HG02943 (cell line): Measurements from ENCODE around the gene USP3.
"Not testable (repeated sequence)": the region's sequence is repeated elsewhere in the genome, so short reads cannot be mapped to it uniquely, and the experiment has no call there.

Experiments
- ATAC-seq: cut with Tn5 transposase; IDR thresholded peaks from one replicate; pipeline ENCODE4 v1.9.1; 2021; ENCODE audit warnings: mild to moderate bottlenecking, low read depth, moderate library complexity; ENCODE audit not compliant: unreplicated experiment

The USP3 gene

GRCh38 chr15:63509955-63510940 is 5.9 kb downstream of the USP3 start:
- no peak for ATAC-seq

GRCh38 chr15:63512148-63512547 is 7.8 kb downstream of the USP3 start:
- no peak for ATAC-seq

DNA sequence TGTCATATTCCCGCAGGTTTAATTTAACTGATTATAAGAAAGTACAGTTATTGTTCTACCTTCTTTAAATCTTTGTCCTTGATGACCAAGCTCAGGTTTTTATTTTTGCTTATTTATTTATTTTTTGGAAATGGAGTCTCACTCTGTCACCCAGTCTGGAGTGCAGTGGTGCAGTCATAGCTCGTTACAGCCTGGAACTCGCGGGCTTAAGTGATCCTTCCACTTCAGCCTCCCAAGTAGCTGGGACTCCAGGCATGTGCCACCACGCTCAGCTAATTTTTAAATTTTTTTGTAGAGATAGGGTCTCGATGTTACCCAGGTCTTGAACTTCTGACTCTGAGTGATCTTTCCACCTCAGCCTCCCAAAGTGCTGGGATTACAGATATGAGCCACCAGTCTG is 8.9 kb downstream of the USP3 start:
- ATAC-seq, result no peak

GRCh38 chr15:63513728-63514127 is 9.3 kb downstream of the USP3 start:
- ATAC-seq, result no peak

DNA sequence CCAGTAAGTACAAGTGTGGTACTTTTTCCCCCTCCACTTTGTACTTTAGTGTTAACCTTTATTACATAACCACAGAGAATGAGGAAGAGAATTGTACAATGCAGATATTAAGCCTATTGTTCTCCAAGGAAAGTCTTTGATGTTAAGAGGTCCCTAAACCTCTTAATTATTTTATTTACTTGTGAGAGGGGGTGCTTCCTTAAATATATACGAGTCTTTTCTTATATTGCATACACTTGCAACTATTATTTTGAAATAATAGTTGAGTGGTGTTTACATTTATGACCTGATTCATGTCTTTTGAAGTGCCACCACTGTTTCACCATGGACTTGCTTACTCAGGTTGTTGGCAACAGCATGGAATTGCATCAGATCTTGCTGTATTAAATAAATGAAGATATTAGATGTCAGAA is 10.1 kb downstream of the USP3 start:
- ATAC-seq, result no peak

GRCh38 chr15:63517202-63517601 is 12.8 kb downstream of the USP3 start:
- ATAC-seq, result no peak

GRCh38 chr15:63517628-63518027 is 13.2 kb downstream of the USP3 start:
- ATAC-seq, result no peak

DNA sequence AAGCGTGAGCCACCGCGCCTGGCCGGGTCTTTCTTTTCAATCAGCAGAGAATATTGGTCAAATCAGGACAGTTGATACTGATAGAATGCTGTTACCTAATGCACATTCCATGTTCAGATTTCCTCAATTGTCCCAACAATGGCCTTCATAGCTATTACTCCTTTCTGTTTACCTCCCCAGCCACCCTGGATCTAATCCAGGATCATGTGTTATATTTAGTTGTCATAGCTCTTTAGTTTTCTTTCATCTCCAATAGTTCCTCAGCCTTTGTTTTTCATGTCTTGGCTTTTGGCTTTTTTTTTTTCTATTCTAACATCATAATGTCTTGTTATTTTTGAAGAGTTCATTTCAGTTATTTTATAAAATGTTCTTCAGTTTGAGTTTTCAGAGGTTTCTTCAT is 14.6 kb downstream of the USP3 start:
- ATAC-seq, result no peak

DNA sequence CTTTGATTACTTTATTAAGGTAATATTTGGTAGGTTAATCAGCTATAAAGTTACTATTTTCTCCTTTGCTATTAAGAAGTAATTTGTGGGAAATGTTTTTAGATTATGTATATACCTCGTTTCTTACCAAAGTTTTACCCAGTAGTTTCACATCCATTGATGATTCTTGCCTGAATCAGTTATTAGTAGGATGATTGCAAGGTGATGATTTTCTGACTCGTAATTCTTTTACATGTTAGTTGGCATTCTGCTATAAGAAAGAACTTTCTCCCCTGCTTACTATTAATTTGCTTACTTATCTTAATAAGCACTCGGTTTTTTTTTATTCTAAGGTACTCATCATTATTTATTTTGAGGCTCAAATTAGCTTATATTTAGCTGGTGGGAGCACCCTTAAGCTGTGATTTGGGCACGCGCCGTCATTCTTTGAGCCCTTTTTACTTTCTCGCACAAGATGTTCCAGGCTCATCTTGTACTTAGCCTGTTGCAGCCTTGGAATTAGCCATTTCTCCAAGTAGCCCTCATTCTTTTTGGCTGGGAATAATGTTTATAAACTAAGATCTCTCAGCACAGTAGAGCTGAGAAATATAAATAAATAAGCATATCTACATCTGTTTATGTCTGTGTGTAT is 15.3 kb downstream of the USP3 start:
- no peak for ATAC-seq

DNA sequence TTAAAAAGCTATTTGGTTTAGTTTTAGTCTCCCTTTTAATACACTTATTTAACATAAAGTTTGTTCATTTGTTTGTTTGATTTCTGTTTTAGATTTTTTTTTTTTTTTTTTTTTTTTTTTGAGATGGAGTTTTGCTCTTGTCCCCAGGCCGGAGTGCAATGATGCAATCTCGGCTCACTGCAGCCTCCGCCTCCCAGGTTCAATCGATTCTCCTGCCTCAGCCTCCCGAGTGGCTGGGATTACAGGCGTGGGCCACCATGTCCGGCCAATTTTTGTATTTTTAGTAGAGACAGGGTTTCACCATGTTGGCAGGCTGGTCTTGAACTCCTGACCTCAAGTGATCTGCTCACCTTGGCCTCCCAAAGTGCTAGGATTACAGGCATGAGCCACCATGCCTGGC is 16.1 kb downstream of the USP3 start:
- ATAC-seq, result not testable (repeated sequence)

GRCh38 chr15:63522225-63522578 is 17.8 kb downstream of the USP3 start:
- no peak for ATAC-seq

GRCh38 chr15:63523306-63523990 is 19.1 kb downstream of the USP3 start:
- ATAC-seq, result no peak

- ATAC-seq, result no peak
Measured at GRCh38 chr15:63524316-63525015, 20.1 kb downstream of the USP3 start.

- no peak for ATAC-seq
Measured at GRCh38 chr15:63526401-63526800, 22.0 kb downstream of the USP3 start.

DNA sequence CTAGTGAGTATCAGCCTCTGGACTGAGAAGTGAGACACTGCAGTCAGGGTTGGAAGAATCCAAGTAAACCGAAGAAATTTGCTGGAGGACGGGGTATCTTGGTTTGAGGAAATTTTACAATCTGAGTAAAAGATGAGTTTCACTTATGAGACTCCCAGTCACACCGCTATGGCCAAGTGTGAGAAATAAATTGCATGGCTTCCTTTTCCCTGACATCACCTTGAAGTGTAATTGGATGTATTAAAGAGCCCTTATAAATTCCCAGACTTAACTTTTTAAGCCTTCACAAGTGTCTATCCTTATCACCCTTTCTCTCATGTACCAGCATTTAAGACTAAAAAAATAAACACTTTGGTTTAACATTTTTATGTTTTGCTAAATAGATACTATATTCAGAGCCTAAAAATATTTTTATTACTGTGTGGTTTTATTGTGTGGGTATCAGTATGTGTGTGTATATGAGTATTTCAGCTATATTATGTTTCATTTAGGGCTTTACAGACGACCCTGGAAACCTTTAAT is 23.8 kb downstream of the USP3 start:
- ATAC-seq, result no peak

GRCh38 chr15:63530235-63530634 is 25.8 kb downstream of the USP3 start:
- ATAC-seq, result no peak

- ATAC-seq, result no peak
Measured at GRCh38 chr15:63530752-63531299, 26.4 kb downstream of the USP3 start.

DNA sequence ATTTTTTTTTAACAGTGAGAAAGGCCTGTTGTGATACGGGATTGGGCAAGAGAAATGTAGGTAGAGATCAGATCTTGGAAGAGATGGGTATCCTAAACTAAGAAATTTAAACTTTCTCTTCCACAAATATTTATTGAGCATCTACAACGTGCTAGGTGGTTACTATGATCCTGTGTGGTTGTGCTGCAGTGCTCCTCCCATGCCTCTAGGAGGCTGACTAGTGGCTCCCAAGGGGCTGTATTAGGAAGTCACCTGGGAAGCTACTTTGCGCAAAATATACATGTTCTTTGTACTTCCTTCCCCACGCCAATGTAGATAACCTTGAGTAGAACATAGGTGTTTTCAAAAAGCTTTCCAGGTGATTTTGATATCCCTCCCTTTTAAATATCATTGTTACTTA is 27.2 kb downstream of the USP3 start:
- ATAC-seq, result no peak

DNA sequence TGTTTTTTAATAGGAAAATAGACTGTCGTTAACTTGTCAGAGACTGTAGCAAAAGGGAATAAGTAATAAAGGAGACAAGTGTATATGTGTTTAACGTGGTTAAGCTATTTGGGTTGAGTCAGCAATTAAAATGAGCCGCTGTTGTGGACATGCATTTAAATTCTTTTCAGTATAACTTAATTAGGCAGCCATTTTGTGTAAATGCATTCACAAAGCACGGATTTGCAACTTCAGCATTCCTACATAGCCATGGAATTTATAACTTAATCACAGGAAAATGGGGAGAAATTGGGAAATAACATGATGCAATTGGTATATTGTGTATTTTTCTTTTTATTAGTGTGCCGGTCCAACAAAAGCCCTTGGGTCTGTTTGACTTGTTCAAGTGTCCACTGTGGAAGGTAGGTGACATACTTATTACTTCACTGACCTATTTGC is 27.9 kb downstream of the USP3 start:
- ATAC-seq, result no peak

DNA sequence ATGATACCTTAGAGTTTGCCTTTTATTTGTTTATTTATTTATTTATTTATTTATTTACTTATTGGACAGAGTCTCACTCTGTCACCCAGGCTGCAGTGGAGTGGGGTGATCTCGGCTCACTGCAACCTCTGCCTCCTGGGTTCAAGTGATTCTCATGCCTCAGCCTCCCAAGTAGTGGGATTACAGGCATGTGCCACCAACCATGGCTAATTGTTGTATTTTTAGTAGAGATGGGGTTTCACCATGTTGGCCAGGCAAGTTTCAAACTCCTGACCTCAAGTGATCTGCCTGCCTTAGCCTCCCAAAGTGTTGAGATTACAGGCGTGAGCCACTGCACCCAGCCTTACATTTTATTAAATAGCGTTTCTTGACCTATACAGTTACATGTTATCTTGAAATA is 30.5 kb downstream of the USP3 start:
- not testable (repeated sequence) for ATAC-seq
